ENCODE data around the gene COLEC12. TPM values are rescaled to one million over a fixed set of nuclear protein-coding genes. Genes with fewer than 3 reads are reported as not detected.

Gene COLEC12
- total RNA-seq, 4 donors from 2014 or later = 2.1 to 6.2 (median 5.2) TPM

DNA sequence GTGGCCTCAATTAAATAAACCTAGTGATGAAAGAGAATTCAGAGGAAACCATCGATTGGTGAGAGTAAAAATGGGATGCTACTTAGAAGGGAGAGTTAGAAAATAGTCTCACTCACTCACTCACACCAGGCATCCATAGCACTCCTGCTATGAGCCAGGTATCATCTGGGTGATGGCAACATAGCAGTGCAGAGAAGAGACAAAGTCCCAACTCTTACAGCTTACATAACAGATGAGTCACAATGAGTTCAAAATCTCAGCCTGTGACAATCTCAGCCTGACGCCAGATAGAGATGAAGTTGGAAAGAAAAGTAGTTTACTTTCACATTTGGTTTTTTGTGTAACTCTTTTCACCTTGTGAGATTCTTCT, 177.3 kb downstream of the COLEC12 start:
- H3K27me3 ChIP-seq = no peaks in the 10 kb centered on the region
- no peaks in the 10 kb centered on the region for H3K9me3 ChIP-seq
- DNase-seq (ENCODE audit: low spot score in 2 of 2) = no peak
- TF ChIP-seq EP300 (IDR thresholded peaks at IDR 0.05) = no peak
- no peak for TF ChIP-seq POLR2AphosphoS5 (IDR thresholded peaks at IDR 0.05)
- TF ChIP-seq, protein P1, sequence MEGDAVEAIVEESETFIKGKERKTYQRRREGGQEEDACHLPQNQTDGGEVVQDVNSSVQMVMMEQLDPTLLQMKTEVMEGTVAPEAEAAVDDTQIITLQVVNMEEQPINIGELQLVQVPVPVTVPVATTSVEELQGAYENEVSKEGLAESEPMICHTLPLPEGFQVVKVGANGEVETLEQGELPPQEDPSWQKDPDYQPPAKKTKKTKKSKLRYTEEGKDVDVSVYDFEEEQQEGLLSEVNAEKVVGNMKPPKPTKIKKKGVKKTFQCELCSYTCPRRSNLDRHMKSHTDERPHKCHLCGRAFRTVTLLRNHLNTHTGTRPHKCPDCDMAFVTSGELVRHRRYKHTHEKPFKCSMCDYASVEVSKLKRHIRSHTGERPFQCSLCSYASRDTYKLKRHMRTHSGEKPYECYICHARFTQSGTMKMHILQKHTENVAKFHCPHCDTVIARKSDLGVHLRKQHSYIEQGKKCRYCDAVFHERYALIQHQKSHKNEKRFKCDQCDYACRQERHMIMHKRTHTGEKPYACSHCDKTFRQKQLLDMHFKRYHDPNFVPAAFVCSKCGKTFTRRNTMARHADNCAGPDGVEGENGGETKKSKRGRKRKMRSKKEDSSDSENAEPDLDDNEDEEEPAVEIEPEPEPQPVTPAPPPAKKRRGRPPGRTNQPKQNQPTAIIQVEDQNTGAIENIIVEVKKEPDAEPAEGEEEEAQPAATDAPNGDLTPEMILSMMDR (IDR thresholded peaks at IDR 0.05) = no peak
- no peak for TF ChIP-seq POLR2A (IDR thresholded peaks at IDR 0.05)
- no peak overlapping the region for H3K4me3 ChIP-seq
- H3K4me1 ChIP-seq = peaks cover 6% of the 10 kb centered on the region
- no peaks in the 10 kb centered on the region for H3K36me3 ChIP-seq
- WGBS = 74% methylated on average over 2 of the region's 2 CpGs
- H3K27ac ChIP-seq = no peak overlapping the region

DNA sequence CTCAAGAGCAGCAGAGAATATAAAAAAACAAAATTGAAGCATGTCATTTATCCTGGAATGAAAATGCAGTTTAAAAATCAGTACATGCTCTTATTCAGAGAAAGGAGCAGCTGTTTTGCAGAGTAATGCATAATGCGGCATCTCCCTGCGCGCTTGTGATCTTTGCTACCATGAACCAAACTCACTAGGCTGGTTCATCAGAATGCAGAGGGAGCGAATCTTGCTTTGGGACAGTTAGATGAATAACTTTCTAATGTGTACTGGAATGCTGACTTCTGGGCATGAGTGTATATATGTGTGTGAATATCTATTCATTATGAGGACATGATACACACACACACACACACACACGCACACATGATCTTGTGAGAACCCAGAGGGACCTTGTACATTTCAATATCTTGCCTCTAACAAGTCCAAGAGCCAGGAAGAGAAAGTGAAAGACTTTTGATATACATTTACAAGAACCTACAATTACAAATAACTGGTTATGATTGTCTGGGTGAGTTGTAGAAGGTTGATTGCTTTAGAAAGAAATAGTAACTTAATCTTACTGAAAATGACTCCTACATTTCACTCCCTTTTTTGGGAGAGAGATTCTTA, 178.5 kb downstream of the COLEC12 start:
- TF ChIP-seq EP300 (IDR thresholded peaks at IDR 0.05) (no peak), POLR2AphosphoS5 (IDR thresholded peaks at IDR 0.05) (no peak), POLR2A (IDR thresholded peaks at IDR 0.05) (no peak)
- TF ChIP-seq, protein P1 (IDR thresholded peaks at IDR 0.05) = no peak
- peaks cover 6% of the 10 kb centered on the region for H3K4me1 ChIP-seq
- no peaks in the 10 kb centered on the region for H3K36me3 ChIP-seq
- no peak for DNase-seq (ENCODE audit: low spot score in 2 of 2)
- no peak overlapping the region for H3K27ac ChIP-seq
- no peaks in the 10 kb centered on the region for H3K9me3 ChIP-seq
- no peaks in the 10 kb centered on the region for H3K27me3 ChIP-seq
- 86% methylated on average over 5 of the region's 5 CpGs for WGBS
- no peak overlapping the region for H3K4me3 ChIP-seq

DNA sequence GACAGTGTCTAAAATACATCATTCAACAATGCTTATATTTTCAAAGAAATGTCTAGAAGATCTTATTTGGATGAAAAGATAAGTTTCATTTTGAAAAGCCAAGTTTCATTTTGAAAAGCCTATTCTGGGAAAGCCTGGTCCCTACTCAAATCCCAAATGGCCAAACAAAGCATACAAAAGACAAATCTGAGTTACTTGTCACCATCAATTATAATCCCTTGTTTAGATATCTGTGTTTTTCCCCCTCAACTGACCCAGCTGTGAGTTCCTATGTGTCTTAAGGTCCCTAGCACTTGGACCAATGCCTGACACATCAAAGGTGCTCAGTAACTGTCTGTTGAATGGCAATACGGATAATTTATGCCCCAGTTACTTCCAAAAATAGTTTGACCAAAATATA, 180.3 kb downstream of the COLEC12 start:
- DNase-seq (ENCODE audit: low spot score in 2 of 2) = no peak

DNA sequence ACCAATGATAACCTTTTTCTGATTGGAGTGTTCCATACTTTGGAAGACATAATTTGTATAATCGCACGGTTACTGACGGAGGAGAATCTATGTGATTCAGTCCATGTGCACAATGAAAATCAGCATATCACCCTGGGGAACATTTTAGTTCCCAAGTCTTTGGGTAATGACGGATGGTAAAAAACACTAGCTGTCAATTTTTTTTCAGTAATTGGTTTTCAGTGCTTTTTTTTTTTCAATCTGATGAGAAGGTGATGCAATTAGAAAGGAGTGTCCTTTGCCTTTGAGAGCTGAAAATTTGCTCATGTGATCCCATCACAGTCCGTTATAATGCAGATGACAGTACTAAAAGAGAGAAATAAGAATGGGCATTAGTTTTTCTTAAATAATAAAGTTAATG, 180.8 kb downstream of the COLEC12 start:
- DNase-seq (ENCODE audit: low spot score in 2 of 2) = no peak
- TF ChIP-seq POLR2AphosphoS5 (IDR thresholded peaks at IDR 0.05) = no peak
- TF ChIP-seq, protein P1 (IDR thresholded peaks at IDR 0.05) = no peak
- no peak for TF ChIP-seq EP300 (IDR thresholded peaks at IDR 0.05)
- TF ChIP-seq POLR2A (IDR thresholded peaks at IDR 0.05) = no peak
- Histone ChIP-seq H3K4me1 (peaks cover 6% of the 10 kb centered on the region), H3K27me3 (no peaks in the 10 kb centered on the region), H3K4me3 (no peak overlapping the region), H3K27ac (no peak overlapping the region), H3K9me3 (no peaks in the 10 kb centered on the region), H3K36me3 (no peaks in the 10 kb centered on the region)
- WGBS = 88% methylated on average over 5 of the region's 5 CpGs

More for the DNA sequence above, 180.3 kb downstream of the COLEC12 start:
- no peaks in the 10 kb centered on the region for H3K9me3 ChIP-seq
- 79% methylated on average over 1 of the region's 1 CpG for WGBS
- H3K4me1 ChIP-seq = peaks cover 6% of the 10 kb centered on the region
- TF ChIP-seq POLR2AphosphoS5 (IDR thresholded peaks at IDR 0.05) (no peak), POLR2A (IDR thresholded peaks at IDR 0.05) (no peak)
- TF ChIP-seq, protein P1 (IDR thresholded peaks at IDR 0.05) = no peak
- H3K27ac ChIP-seq = no peak overlapping the region
- no peaks in the 10 kb centered on the region for H3K27me3 ChIP-seq
- no peaks in the 10 kb centered on the region for H3K36me3 ChIP-seq
- no peak overlapping the region for H3K4me3 ChIP-seq

DNA sequence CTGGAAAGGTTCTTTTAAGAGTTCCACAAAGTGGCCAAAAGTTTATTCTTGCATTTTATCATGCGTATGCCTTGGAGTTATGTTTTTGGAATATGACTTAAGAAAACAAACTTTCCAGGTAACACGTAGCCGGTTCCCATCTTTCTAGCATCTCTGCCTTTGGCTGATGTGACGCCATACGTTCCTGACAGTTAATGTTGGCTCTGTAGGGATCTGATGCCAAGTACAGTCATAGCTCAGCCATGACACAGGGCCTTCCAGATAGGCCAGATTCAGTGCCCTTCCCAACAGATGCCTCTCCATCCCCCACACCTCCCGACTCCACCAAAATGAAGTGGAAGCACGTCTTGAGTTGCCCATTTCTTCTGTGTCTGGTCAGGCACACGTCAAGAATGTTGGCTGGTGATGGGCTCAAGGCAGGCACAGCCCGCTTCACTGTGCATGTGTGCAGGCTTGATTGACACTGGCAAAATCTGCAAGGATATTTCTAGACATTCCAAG, 181.7 kb downstream of the COLEC12 start:
- no peak for DNase-seq (ENCODE audit: low spot score in 2 of 2)
- no peak overlapping the region for H3K4me3 ChIP-seq
- H3K4me1 ChIP-seq = peaks cover 6% of the 10 kb centered on the region
- H3K27me3 ChIP-seq = no peaks in the 10 kb centered on the region
- TF ChIP-seq POLR2A (IDR thresholded peaks at IDR 0.05) (no peak), POLR2AphosphoS5 (IDR thresholded peaks at IDR 0.05) (no peak), EP300 (IDR thresholded peaks at IDR 0.05) (no peak)
- TF ChIP-seq, protein P1 (IDR thresholded peaks at IDR 0.05) = no peak
- H3K9me3 ChIP-seq = no peaks in the 10 kb centered on the region
- no peak overlapping the region for H3K27ac ChIP-seq
- H3K36me3 ChIP-seq = no peaks in the 10 kb centered on the region
- 86% methylated on average over 9 of the region's 9 CpGs for WGBS
